Measurements from ENCODE around the gene ECE1.

ECE1 gene

GRCh38 chr1:21255284-21255942 is 34.9 kb downstream of the ECE1 start:
- peak; percentile 64 to 69 for DNase-seq (ENCODE audit: low read depth in 2 of 2)

- DNase-seq (ENCODE audit: low read depth in 2 of 2), result no peak
These were observed 35.8 kb downstream of the ECE1 start for GRCh38 chr1:21254335-21254951.

GRCh38 chr1:21251773-21252471 is 38.3 kb downstream of the ECE1 start:
- DNase-seq (ENCODE audit: low read depth in 2 of 2), result no peak

GRCh38 chr1:21249940-21250493 is 40.2 kb downstream of the ECE1 start:
- DNase-seq (ENCODE audit: low read depth in 2 of 2), result no peak

GRCh38 chr1:21247892-21248715 is 42.2 kb downstream of the ECE1 start:
- no peak for DNase-seq (ENCODE audit: low read depth in 2 of 2)

- no peak for DNase-seq (ENCODE audit: low read depth in 2 of 2)
These were observed 43.2 kb downstream of the ECE1 start for GRCh38 chr1:21246905-21247642.

- DNase-seq (ENCODE audit: low read depth in 2 of 2), result no peak
These were observed 44.5 kb downstream of the ECE1 start for GRCh38 chr1:21245688-21246229.

- DNase-seq (ENCODE audit: low read depth in 2 of 2), result no peak
These were observed 45.1 kb downstream of the ECE1 start for GRCh38 chr1:21244986-21245687.

- no peak for DNase-seq (ENCODE audit: low read depth in 2 of 2)
These were observed 46.1 kb downstream of the ECE1 start for GRCh38 chr1:21244154-21244553.

- no peak for DNase-seq (ENCODE audit: low read depth in 2 of 2)
These were observed 47.4 kb downstream of the ECE1 start for GRCh38 chr1:21242846-21243245.

GRCh38 chr1:21241771-21242581 is 48.3 kb downstream of the ECE1 start:
- DNase-seq (ENCODE audit: low read depth in 2 of 2), result no peak

- DNase-seq (ENCODE audit: low read depth in 2 of 2), result no peak
These were observed 49.6 kb downstream of the ECE1 start for GRCh38 chr1:21240706-21241105.

GRCh38 chr1:21239221-21239620 is 51.0 kb downstream of the ECE1 start:
- DNase-seq (ENCODE audit: low read depth in 2 of 2), result peak in 1 of 2 donors; percentile 21

GRCh38 chr1:21238141-21238800 is 52.0 kb downstream of the ECE1 start:
- DNase-seq (ENCODE audit: low read depth in 2 of 2), result no peak

GRCh38 chr1:21237446-21238088 is 52.7 kb downstream of the ECE1 start:
- no peak for DNase-seq (ENCODE audit: low read depth in 2 of 2)

- DNase-seq (ENCODE audit: low read depth in 2 of 2), result no peak
These were observed 54.1 kb downstream of the ECE1 start for GRCh38 chr1:21236178-21236577.

- no peak for DNase-seq (ENCODE audit: low read depth in 2 of 2)
These were observed 55.5 kb downstream of the ECE1 start for GRCh38 chr1:21234779-21235178.

- DNase-seq (ENCODE audit: low read depth in 2 of 2), result no peak
These were observed 56.8 kb downstream of the ECE1 start for GRCh38 chr1:21233490-21233889.

Measured in stimulated activated CD8-positive, alpha-beta memory T cell treated with anti-CD3 and anti-CD28 coated beads, Interleukin-15, amount 100 ng/mL, for 48 hours (primary cell).